SK-N-MC (cell line): ENCODE results near the gene CDH16.
"Not testable (repeated sequence)": the region's sequence is repeated elsewhere in the genome, so short reads cannot be mapped to it uniquely, and the experiment has no call there.

Source experiments
- DNase-seq: peaks from one replicate; pipeline ENCODE4 v3.0.0-alpha.2; 2011; ENCODE audit warnings: low read depth, low spot score
- H3K27ac ChIP-seq: fragments of 200-600 bp; sonication (generic); 2 replicates; pipeline ENCODE4 v1.5.1; 2016; ENCODE audit warnings: mixed run types
- H3K36me3 ChIP-seq: fragments of 200-600 bp; sonication (generic); 2 replicates; pipeline ENCODE4 v1.6.1; 2017; ENCODE audit warnings: antibody characterized with exemption, low read length, mixed read lengths; ENCODE audit not compliant: insufficient read depth
- H3K4me3 ChIP-seq: fragments of 200-600 bp; sonication (generic); 2 replicates; pipeline ENCODE4 v1.5.1; 2016
- H3K9ac ChIP-seq: fragments of 200-600 bp; sonication (generic); 2 replicates; pipeline ENCODE4 v1.8.0; 2017; ENCODE audit warnings: mixed run types, mixed read lengths; ENCODE audit not compliant: insufficient read length
- H3K9me3 ChIP-seq: fragments of 200-600 bp; sonication (generic); 2 replicates; pipeline ENCODE4 v1.6.1; 2017; ENCODE audit warnings: low read depth, mild to moderate bottlenecking, antibody characterized with exemption, low read length, moderate library complexity, mixed read lengths
- EZH2 ChIP-seq: fragments of 200-600 bp; sonication (generic); IDR thresholded peaks from one replicate; pipeline ENCODE4 v1.6.1; 2017; ENCODE audit warnings: antibody characterized with exemption
- FOXP2 ChIP-seq: optimal IDR thresholded peaks from 2 replicates; pipeline ENCODE3; 2011; ENCODE audit warnings: mild to moderate bottlenecking, moderate library complexity; ENCODE audit not compliant: insufficient read depth; ENCODE audit errors: extremely low read length, control extremely low read depth
- POLR2AphosphoS5 ChIP-seq: IDR thresholded peaks from 2 replicates; pipeline ENCODE4 v1.6.1; 2012; ENCODE audit warnings: mild to moderate bottlenecking, low read depth, low read length, borderline replicate concordance

Gene CDH16

DNA sequence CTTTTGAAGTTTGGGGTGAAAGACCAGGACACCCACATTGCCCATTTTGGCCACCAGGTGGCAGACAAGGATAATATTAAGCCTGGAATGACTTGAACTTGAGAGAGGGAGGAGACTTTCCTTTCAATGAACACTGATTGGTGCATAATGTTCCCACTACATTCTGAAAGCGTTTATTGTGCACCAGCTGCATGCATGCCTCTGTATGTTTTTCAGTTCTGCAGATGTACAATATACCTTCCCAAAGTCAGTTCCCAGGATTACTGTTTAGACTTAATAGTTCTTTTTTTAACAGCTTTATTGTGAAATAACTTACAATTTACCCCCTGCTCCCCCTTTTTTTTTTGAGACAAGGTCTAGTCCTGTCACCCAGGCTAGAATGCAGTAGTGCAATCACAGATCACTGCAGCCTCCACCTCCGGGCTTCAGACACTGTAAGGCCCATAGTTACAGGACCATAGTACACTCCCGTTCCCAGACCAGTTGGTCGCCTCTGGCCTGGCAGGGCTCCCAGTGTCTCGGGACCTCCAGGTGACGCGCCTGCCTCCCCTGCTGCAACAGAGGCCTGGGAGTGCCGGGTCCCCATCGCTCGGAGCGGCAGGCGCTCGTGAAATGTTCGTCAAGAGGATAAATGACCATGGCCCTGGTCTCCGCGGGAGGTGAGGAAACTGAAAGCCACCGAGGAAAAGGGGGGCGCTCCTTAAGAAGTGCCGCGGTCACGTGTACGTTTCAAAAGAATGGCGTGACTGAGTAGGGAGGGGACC, 28.8 kb upstream of the CDH16 start:
- no peak overlapping the region for H3K4me3 ChIP-seq
- TF ChIP-seq POLR2AphosphoS5 = no peak
- no peak for TF ChIP-seq FOXP2
- no peak for TF ChIP-seq EZH2
- DNase-seq = peak; percentile 40
- no peak overlapping the region for H3K27ac ChIP-seq
- H3K9ac ChIP-seq = no peak overlapping the region
- H3K9me3 ChIP-seq = no peaks in the 10 kb centered on the region
- no peaks in the 10 kb centered on the region for H3K36me3 ChIP-seq

DNA sequence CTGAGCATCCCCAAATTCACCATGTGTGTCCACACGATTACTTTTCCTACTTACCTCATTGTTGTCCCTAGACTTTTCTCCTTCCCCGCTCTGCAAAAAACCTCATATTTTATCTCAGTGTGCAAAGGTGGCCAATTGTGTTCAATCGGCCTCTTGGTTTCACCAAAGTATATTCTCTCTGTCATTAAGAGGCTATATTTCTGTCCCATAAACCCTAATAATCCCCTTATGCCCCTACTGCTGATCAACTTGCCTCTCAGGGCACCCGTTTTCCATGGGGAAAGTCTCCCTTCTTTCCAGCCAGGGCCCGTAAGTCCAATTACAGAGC, 28.3 kb upstream of the CDH16 start:
- no peak for DNase-seq
- Histone ChIP-seq H3K4me3 (no peak overlapping the region), H3K36me3 (no peaks in the 10 kb centered on the region; the same call in 1 of the 2 replicates), H3K27ac (no peak overlapping the region), H3K9ac (no peak overlapping the region), H3K9me3 (no peaks in the 10 kb centered on the region)
- TF ChIP-seq FOXP2 (no peak), POLR2AphosphoS5 (no peak), EZH2 (no peak)

- H3K9ac ChIP-seq = no peak overlapping the region
- H3K9me3 ChIP-seq = no peaks in the 10 kb centered on the region
- TF ChIP-seq POLR2AphosphoS5 = no peak
- TF ChIP-seq EZH2 = no peak
- no peak for TF ChIP-seq FOXP2
- H3K27ac ChIP-seq = no peak overlapping the region
- H3K4me3 ChIP-seq = no peak overlapping the region
- DNase-seq = no peak
- H3K36me3 ChIP-seq = no peaks in the 10 kb centered on the region; the same call in 1 of the 2 replicates
These were observed 27.9 kb upstream of the CDH16 start for GRCh38 chr16:66946541-66946940.

DNA sequence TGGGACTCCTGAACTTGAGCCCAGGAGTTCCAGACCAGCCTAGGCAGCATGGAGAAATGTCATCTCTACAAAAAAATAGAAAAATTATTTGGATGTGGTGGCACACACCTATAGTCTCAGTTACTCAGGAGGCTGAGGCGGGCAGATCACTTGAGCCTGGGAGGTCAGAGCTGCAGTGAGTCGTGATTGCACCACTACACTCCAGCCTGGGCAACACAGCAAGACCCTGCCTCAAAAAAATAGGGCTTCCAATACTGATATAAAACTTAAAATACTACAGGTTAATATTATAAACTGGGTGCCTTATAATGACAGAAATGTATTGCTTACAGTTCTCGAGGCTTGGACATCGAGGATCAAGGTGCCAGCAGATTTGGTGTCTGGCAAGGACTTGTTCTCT, 27.3 kb upstream of the CDH16 start:
- TF ChIP-seq EZH2 (no peak), FOXP2 (no peak), POLR2AphosphoS5 (no peak)
- DNase-seq = no peak
- no peak overlapping the region for H3K4me3 ChIP-seq
- no peak overlapping the region for H3K27ac ChIP-seq
- H3K9me3 ChIP-seq = no peaks in the 10 kb centered on the region
- no peak overlapping the region for H3K9ac ChIP-seq
- H3K36me3 ChIP-seq = no peaks in the 10 kb centered on the region; the same call in 1 of the 2 replicates

DNA sequence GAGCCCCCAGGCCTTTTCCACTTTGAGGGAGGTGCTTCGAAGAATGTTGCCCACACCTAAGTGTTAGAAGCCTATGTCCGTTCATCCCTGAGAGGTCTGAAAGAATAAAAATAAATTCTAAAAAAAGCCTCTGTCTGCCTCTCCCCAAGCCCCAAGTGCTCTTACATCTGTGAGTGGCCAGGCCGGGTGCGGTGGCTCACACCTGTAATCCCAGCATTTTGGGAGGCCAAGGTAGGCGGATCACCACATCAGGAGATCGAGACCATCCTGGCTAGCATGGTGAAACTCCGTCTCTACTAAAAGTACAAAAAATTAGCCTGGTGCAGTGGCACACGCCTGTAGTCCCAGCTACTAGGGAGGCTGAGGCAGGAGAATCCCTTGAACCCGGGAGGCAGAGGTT, 26.3 kb upstream of the CDH16 start:
- H3K9me3 ChIP-seq, H3K27ac ChIP-seq, DNase-seq, H3K4me3 ChIP-seq, H3K9ac ChIP-seq, H3K36me3 ChIP-seq: not testable (repeated sequence)

DNA sequence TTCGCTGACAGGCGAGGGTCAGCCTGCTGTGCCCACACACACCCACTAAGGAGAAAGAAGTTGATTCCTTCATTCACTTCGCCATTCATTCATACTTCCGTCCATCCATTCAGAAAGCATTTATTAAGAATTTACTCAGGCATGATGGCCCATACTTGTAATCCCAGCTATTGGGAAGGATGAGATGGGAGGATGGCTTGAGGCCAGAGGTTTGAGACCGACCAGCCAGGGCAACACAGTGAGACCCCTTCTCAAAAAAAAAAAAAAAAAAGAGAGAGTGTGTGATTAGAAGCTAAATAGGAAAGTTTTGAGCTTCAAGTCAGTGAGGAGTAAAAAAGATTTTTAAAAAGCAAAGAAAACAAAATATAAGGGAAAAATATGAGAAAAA, 25.4 kb upstream of the CDH16 start:
- no peak overlapping the region for H3K27ac ChIP-seq
- no peak overlapping the region for H3K4me3 ChIP-seq
- no peak for TF ChIP-seq POLR2AphosphoS5
- TF ChIP-seq FOXP2 = no peak
- no peak for TF ChIP-seq EZH2
- H3K9me3 ChIP-seq = no peaks in the 10 kb centered on the region
- DNase-seq = no peak
- H3K36me3 ChIP-seq = no peaks in the 10 kb centered on the region; the same call in 1 of the 2 replicates
- no peak overlapping the region for H3K9ac ChIP-seq

DNA sequence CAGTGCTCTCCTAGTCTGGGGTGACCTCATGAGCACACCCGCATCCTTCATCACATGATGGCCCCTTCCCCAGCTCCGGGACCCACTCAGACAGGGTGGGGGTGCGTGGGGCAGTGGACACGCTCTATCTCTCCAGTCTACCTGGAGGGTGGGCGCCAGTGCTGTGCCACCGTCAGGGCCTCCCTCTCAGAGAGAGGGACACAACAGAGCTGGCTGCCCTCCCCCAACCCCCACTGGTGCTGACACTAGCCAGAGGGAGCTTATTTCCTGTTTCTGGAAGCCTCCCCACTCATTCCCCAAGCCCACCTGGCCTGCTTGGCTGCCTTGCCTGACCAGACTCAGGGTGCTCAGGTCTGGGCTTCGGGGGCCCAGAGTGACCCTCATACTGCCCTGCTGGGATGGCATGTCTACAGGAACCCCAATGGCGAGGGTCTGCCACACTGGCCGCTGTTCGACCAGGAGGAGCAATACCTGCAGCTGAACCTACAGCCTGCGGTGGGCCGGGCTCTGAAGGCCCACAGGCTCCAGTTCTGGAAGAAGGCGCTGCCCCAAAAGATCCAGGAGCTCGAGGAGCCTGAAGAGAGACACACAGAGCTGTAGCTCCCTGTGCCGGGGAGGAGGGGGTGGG, 24.9 kb upstream of the CDH16 start:
- TF ChIP-seq POLR2AphosphoS5 = no peak
- TF ChIP-seq EZH2 = no peak
- no peak for TF ChIP-seq FOXP2
- Histone ChIP-seq H3K9ac (no peak overlapping the region), H3K9me3 (no peaks in the 10 kb centered on the region), H3K27ac (no peak overlapping the region), H3K4me3 (no peak overlapping the region), H3K36me3 (no peaks in the 10 kb centered on the region; the same call in 1 of the 2 replicates)
- no peak for DNase-seq

- no peaks in the 10 kb centered on the region for H3K9me3 ChIP-seq
- no peaks in the 10 kb centered on the region; the same call in 1 of the 2 replicates for H3K36me3 ChIP-seq
- H3K27ac ChIP-seq = no peak overlapping the region
These were observed 24.3 kb upstream of the CDH16 start for GRCh38 chr16:66942981-66943380.

More at GRCh38 chr16:66942981-66943380, 24.3 kb upstream of the CDH16 start:
- no peak overlapping the region for H3K4me3 ChIP-seq
- TF ChIP-seq POLR2AphosphoS5 = no peak
- TF ChIP-seq EZH2 = no peak
- no peak for TF ChIP-seq FOXP2
- DNase-seq = no peak
- no peak overlapping the region for H3K9ac ChIP-seq
